PFSK-1 (cell line): ENCODE data around the gene ACOXL.

Source experiments
- FOXP2 ChIP-seq: optimal IDR thresholded peaks from 2 replicates; pipeline ENCODE3; 2011; ENCODE audit warnings: borderline replicate concordance, control low read depth, inconsistent platforms; ENCODE audit not compliant: insufficient read depth; ENCODE audit errors: extremely low read length, extremely low read depth
- POLR2AphosphoS5 ChIP-seq: IDR thresholded peaks from 2 replicates; pipeline ENCODE4 v1.6.1; 2012; ENCODE audit warnings: low read depth, mild to moderate bottlenecking, control low read depth, low read length, moderate library complexity
- SIN3A ChIP-seq: IDR thresholded peaks from 2 replicates; pipeline ENCODE4 v1.6.1; 2012; ENCODE audit warnings: mild to moderate bottlenecking, low read length, moderate library complexity, borderline replicate concordance; ENCODE audit not compliant: insufficient read depth
- TAF1 ChIP-seq: IDR thresholded peaks from 2 replicates; pipeline ENCODE4 v1.6.1; 2012; ENCODE audit warnings: low read length, control low read depth, borderline replicate concordance; ENCODE audit not compliant: insufficient read depth
- TF ChIP-seq, protein P1 (sequence below), 2 experiments: IDR thresholded peaks; 2 replicates each; pipeline versions ENCODE4 v1.6.1 to v1.8.0; 2011 to 2012; ENCODE audit warnings: low read depth in 2 of 2, low read length in 2 of 2, control low read depth in 1 of 2, inconsistent platforms in 1 of 2, mild to moderate bottlenecking in 1 of 2, moderate library complexity in 1 of 2; ENCODE audit not compliant: insufficient read depth in 1 of 2

ACOXL gene

DNA sequence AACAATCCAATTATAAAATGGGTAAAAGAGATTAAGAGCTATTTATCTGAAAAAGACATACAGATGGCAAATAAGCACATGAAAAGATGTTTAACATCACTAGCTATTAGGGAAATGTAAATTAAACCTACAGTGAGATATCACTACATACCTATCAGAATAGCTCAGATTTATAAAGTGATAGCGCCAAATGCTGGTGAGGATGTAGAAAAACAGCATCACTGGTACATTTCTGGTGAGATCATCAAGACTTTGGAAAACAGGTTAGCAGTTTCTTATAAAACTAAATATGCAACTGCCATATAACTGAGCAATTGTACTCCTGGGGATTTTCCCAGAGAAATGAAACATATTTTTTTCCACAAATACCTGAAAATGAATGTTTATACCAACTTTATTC is 100.4 kb downstream of the ACOXL start:
- TF ChIP-seq, protein P1, sequence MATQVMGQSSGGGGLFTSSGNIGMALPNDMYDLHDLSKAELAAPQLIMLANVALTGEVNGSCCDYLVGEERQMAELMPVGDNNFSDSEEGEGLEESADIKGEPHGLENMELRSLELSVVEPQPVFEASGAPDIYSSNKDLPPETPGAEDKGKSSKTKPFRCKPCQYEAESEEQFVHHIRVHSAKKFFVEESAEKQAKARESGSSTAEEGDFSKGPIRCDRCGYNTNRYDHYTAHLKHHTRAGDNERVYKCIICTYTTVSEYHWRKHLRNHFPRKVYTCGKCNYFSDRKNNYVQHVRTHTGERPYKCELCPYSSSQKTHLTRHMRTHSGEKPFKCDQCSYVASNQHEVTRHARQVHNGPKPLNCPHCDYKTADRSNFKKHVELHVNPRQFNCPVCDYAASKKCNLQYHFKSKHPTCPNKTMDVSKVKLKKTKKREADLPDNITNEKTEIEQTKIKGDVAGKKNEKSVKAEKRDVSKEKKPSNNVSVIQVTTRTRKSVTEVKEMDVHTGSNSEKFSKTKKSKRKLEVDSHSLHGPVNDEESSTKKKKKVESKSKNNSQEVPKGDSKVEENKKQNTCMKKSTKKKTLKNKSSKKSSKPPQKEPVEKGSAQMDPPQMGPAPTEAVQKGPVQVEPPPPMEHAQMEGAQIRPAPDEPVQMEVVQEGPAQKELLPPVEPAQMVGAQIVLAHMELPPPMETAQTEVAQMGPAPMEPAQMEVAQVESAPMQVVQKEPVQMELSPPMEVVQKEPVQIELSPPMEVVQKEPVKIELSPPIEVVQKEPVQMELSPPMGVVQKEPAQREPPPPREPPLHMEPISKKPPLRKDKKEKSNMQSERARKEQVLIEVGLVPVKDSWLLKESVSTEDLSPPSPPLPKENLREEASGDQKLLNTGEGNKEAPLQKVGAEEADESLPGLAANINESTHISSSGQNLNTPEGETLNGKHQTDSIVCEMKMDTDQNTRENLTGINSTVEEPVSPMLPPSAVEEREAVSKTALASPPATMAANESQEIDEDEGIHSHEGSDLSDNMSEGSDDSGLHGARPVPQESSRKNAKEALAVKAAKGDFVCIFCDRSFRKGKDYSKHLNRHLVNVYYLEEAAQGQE (IDR thresholded peaks at IDR 0.05; ENCODE audit: insufficient read depth in 1 of 2, low read depth in 2 of 2, low read length in 2 of 2): no peak
- TF ChIP-seq SIN3A: no peak
- TF ChIP-seq POLR2AphosphoS5: no peak
- TF ChIP-seq TAF1: no peak
- no peak for TF ChIP-seq FOXP2

- TF ChIP-seq FOXP2 (no peak), SIN3A (no peak)
These were observed 101.9 kb downstream of the ACOXL start for GRCh38 chr2:110834134-110834827.

- no peak for TF ChIP-seq POLR2AphosphoS5
- TF ChIP-seq SIN3A: no peak
- no peak for TF ChIP-seq FOXP2
These were observed 104.3 kb downstream of the ACOXL start for GRCh38 chr2:110836671-110837070.

DNA sequence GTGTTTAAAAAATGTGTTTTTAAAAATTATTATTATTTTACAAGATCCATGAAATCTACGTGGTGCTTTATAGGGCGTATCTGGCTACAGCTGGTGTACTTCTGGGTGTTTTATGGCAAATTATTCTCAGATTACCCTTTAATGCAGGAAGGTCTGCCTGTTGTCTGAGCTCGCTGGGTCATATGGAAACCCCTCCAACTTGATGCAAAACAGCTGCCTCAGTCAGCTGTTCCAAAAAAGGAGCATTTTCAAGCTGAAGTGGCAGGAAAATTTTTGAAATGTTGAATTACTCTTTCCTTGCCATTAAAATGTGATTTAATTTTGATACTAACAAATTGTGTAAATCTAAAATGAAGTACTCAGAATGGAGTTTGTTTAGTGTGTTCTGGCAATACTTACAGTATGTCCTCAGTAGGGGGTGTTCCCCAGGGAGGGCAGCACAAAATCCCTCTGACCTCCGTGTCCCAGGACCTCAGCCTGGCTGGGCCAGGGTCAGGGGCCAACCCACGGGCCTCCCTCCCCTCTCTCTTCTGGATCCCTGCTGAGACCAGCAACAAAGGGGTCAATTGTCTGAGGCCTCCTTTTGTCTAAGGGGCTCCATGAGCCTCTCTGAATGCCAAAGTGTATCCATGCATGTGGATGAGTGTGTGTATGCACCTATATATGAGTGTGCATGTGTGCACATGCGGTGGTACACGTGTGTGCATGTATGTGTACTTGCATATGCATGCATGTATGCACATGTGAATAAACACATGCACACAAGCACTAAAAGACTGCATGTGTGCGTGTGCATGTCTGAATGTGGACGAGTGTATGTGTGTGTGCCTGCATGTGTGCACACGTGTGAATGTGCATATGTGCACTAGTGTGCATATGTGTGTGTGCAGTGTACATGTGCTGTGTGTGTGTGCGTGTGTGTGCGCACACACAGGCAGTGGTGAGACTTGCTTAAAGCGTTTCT is 105.4 kb downstream of the ACOXL start:
- TF ChIP-seq, protein P1 (IDR thresholded peaks at IDR 0.05; ENCODE audit: insufficient read depth in 1 of 2, low read depth in 2 of 2, low read length in 2 of 2): no peak

GRCh38 chr2:110838657-110839384 is 106.4 kb downstream of the ACOXL start:
- TF ChIP-seq TAF1: no peak

GRCh38 chr2:110840508-110840907 is 108.1 kb downstream of the ACOXL start:
- TF ChIP-seq FOXP2: no peak
- no peak for TF ChIP-seq POLR2AphosphoS5
- TF ChIP-seq, protein P1 (IDR thresholded peaks at IDR 0.05; ENCODE audit: insufficient read depth in 1 of 2, low read depth in 2 of 2, low read length in 2 of 2): no peak
